GM21423 (cell line): Measurements from ENCODE around the gene PAPLN.
"Not testable (repeated sequence)": the region's sequence is repeated elsewhere in the genome, so short reads cannot be mapped to it uniquely, and the experiment has no call there.

Source experiments
- ATAC-seq: cut with Tn5 transposase; IDR thresholded peaks from one replicate; pipeline ENCODE4 v1.9.1; 2021; ENCODE audit warnings: mild to moderate bottlenecking, moderate library complexity; ENCODE audit not compliant: unreplicated experiment

The PAPLN gene, protein sequence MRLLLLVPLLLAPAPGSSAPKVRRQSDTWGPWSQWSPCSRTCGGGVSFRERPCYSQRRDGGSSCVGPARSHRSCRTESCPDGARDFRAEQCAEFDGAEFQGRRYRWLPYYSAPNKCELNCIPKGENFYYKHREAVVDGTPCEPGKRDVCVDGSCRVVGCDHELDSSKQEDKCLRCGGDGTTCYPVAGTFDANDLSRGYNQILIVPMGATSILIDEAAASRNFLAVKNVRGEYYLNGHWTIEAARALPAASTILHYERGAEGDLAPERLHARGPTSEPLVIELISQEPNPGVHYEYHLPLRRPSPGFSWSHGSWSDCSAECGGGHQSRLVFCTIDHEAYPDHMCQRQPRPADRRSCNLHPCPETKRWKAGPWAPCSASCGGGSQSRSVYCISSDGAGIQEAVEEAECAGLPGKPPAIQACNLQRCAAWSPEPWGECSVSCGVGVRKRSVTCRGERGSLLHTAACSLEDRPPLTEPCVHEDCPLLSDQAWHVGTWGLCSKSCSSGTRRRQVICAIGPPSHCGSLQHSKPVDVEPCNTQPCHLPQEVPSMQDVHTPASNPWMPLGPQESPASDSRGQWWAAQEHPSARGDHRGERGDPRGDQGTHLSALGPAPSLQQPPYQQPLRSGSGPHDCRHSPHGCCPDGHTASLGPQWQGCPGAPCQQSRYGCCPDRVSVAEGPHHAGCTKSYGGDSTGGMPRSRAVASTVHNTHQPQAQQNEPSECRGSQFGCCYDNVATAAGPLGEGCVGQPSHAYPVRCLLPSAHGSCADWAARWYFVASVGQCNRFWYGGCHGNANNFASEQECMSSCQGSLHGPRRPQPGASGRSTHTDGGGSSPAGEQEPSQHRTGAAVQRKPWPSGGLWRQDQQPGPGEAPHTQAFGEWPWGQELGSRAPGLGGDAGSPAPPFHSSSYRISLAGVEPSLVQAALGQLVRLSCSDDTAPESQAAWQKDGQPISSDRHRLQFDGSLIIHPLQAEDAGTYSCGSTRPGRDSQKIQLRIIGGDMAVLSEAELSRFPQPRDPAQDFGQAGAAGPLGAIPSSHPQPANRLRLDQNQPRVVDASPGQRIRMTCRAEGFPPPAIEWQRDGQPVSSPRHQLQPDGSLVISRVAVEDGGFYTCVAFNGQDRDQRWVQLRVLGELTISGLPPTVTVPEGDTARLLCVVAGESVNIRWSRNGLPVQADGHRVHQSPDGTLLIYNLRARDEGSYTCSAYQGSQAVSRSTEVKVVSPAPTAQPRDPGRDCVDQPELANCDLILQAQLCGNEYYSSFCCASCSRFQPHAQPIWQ

DNA sequence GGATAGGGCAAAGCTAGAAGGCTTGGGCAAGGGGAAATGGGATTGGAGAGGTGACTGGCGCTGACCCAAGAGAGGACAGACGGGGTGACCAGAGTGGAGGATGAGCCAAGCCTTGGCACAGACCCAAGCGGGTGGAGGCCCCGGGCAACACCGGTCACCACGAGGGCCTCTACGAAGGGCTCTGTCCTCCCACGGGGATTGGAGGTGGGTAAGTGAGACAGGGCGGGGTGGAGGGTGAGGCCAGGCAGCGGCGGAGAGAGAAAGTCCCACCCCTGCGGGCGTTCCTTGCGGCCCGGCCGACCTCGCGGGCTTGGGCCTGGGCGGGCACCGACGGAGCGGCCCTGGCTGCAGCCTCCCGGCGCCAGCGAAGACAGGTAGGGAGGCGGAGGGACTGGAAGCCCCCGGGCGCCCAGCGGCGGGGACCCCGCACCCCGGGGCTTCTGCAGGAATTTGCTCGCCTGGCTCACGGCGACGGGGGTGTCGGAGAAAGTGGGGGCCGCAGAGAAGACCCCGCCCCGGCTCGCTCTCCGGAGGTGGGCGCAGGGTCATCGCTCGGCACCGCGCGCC is at the start of gene PAPLN:
Gene PAPLN, plus strand, starts transcription at position 288 of the 567 bp plus-strand sequence. CDS start 2,273 bp downstream, outside the sequence.
- no peak for ATAC-seq

DNA sequence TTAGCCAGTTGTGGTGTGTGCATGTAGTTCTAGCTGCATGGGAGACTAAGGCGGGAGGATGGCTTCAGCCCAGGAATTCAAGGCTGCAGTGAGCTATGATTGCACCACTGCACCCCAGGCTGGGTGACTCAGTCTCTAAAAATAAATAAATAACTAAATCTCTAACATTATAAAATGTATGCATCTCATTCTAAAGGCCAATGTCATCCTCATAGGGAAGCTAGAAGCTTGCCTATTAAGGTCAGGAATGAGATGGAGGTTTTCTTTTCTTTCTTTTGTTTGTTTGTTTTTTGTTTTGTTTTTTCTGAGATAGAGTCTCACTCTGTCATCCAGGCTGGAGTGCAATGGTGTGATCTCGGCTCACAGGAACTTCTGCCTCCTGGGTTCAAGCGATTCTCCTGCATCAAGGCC is 48.8 kb upstream of the PAPLN start:
- ATAC-seq, result no peak

DNA sequence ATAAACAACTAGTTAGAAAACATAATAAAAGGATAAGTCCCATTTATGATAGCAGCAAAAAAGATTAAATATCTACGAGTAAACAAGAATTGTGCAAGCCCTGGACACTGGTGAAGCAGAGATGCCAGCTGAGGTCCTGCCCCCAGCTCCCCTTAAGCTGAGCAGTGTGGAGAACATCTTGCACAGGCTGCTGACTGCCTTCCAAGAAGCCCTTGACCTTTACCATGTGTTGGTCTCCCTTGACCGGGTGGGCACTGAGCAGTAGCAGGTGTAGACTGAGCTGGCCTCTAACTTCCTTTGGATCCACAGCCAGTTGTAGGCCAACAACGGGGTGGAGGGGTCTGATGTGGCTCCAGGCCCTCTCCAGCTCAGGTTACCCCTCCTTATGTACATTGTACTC is 47.7 kb upstream of the PAPLN start:
- ATAC-seq, result no peak

DNA sequence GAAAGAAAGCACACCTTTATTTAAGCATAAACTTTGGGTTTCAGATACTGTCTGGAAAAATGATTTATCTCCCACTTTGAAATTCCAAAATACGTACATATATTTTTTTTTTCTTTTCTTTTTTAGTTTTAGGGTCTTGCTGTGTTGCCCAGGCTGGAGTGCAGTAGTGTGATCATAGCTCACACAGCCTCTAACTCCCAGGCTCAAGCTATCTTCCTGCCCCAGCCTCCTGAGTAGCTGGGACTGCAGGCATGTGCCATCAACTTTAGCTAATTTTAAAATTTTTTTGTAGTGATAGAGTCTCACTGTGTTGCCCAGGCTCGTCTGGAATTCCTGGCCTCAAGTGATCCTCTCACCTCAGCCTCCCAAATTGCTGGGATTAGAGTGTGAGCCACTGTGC is 45.9 kb upstream of the PAPLN start:
- no peak for ATAC-seq

DNA sequence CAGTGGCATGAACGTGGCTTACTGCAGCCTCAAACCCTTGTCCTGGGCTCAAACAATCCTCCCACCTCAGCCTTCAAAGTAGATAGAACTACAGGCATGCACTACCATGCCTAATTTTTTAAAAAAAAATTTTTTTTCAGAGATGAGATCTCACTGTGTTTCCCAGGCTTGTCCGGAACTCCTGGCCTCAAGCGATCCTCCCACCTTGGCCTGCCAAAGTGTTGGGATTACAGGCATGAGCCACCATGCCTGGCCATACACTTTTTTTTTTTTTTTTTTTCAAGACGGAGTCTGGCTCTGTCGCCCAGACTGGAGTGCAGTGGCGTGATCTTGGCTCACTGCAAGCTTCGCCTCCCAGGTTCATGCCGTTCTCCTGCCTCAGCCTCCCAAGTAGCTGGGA is 43.0 kb upstream of the PAPLN start:
- ATAC-seq, result not testable (repeated sequence)

DNA sequence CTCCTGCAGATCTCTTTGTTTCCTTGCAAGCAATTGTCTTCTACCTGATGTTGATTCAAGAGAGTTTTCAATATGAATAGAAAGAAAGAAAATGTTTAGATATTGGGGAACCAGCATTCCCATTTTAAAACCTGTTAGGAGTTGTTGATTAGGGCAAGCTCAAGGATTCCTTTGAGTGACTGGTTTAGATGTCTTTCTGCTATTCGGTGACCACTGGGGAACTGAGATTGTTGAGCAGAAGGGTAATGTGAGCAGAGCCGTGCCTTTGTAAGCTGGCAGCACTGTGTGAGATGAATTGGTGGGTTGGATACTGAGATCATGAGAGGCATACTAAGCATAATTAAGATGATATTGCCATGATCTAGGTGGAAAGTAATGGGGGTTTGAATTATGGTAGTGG is 39.1 kb upstream of the PAPLN start:
- no peak for ATAC-seq

DNA sequence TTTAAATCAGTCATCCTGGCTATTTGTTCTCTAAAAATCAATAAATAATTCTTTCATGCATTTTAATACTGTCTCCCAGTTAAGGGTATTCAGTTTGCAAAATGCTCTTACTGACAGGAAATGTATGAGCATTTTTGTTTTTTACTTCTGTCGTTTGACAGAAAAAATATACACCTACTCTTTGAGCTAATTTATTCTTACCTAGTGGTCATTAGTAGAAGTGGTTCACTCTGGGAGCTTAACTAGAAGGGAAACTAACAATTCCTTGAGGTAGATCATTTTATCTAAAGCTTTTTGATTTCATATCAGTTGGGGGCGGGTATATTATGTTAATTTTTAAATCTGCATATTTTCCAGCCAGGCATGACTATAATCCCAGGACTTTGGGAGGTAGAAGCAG is 33.8 kb upstream of the PAPLN start:
- ATAC-seq, result no peak

DNA sequence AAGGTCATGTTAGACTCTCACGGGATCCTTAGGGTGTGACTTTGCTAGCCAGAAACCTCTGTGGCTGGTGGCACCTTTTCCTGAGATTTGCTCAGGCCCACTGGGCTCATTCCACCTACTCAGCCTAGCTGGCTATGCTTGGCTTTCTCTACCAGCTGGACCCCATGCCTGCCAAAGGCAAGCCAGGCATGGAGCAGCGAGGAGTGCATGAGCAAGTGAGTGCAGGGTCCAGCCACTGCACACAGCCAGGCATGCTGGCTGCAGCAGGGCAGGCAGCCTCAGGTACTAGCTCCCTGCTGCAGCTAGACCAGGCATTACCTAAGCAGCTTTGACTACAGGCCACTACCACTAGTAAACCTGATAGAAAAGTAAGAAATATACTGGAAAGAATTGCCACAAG is 29.7 kb upstream of the PAPLN start:
- ATAC-seq, result no peak

DNA sequence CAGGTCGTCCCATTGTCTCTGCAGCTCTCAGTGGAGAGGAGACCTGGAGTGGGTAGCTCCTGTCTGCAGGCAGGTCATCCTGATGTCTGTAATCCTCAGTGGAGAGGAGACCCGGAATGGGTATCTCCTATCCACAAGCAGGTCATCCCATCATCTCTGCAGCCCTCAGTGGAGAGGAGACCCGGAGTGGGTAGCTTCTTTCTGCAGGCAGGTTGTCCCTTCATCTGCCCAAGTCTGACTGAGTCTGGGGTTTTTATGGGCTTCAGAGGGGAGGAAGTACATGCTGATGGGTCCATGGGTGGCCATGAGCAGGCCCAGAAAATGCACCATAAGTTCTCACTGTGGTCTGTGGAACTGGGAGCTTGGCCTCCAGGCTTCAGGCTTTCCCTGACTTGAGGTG is 28.9 kb upstream of the PAPLN start:
- no peak for ATAC-seq

DNA sequence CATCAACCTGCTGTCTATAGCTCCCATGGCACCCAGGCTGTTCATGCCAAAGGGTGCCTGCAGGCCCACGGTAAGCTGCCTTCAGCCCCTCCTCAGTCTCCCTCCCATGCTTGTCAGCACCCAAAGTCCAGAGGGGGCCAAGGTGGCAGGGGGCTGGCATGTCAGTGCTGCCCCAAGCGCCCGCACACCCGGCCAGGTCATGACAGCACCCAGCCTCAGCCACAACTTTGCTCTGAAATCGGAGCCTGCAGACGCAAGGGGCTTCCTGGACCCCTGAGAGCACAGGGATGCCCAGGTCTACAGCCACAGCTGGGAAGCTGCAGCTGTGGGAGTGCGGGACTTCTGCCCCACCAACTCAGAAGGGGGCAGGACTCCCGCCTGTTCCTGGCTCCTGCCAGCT is 28.5 kb upstream of the PAPLN start:
- ATAC-seq, result no peak

DNA sequence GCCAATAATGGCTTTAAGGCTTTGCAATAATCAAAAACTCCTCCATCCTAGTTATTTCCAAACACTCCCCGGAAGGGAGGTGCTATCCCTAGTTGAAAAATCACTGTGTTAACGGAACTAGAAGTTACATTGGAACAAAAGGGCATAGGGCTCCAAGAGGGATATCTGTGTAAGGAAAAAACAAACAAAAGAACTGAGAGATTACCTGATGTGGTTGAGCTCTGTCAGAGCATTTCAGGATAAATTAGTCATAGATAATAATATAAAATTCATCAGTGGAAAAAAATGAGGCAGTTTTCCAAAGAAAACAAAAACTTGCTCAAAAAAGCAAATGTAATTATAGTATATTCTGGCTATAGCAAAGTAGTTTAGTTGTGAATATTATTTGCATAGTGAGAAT is 27.4 kb upstream of the PAPLN start:
- ATAC-seq, result no peak

DNA sequence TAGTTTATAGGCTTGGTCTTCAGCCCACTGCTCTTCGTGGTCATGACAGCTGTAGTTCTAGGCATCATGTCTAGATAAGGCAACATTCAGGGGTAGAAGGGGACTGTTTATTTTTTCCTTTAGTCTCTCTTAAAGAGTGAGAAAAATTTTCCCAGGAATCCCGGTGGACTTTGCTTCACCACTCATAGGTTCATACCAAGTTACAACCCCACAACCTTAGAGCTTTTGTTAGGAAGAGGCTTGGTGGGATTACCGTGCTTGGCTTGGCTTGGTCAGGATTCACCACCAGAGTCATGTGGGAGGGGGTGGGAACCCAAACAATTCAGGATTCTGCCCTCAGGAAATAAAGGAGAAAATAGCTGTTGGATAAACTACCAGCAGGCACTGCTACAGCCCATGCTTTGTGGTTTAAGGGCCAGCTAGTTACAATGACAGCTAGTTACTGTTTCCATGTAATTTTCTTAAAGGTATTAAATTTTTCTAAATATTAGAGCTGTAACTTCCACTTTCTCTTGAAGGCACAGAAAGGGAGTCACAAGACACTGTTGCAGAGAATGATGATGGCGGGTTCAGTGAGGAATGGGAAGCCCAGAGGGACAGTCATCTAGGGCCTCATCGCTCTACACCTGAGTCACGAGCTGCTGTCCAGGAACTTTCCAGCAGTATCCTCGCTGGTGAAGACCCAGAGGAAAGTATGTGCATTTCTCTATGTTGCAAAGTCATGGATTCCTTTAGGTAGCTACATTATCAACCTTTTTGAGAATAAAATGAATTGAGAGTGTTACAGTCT is 25.9 kb upstream of the PAPLN start:
- ATAC-seq, result no peak

DNA sequence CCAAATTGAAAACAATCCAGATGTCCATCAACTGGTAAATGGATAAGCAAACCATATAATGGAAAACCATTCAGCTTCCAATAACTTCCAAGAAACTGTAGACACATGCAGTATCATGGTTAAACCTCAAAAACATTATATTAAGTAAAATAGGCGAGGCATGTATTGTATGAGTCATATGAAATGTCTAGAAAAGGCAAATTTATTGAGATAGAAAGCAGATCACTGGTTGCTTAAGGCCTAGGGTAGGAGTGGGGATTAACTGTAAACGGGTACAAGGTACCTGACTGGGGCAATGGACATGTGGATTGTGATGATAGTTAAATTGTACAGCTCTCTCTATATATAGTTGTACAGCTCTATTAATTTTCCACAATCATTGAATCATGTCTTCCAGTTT is 21.3 kb upstream of the PAPLN start:
- no peak for ATAC-seq

DNA sequence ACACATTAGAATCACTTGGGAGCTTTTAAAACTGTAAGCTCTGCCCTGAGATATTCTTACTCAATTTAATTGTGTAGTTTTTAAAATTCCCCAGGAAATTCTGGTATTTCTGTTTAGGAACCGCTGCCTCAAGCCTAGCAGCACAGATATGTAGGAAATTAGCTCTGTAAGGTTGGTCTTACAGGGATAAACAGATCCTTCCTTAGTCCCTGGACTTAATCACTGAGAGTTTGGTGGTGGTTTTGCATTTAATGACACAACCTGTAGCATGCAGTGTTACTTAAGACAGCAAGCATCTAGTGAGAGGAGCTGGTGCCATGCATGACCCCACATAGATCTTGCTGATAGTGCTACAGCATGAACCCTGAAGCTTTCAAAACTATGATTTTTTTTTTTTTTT is 19.9 kb upstream of the PAPLN start:
- no peak for ATAC-seq

DNA sequence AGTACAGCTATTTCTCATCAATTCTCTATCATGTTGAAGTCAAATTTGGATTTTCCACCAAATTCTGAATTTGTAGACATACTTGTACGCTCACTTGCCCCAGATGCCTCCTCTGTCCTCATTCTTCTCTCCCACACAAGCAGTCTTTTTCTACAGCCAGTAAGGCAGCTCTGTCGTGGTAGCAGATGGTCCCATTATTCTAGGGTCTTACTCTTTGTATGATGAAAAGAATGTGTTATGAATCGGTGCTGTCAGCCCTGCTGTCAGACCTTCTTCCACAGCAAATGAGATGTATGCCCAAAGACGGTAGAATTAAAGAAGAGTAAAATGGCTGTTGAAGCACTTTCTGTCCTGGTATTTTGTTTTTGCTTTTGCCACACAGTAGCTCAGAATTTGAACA is 17.2 kb upstream of the PAPLN start:
- ATAC-seq, result no peak

DNA sequence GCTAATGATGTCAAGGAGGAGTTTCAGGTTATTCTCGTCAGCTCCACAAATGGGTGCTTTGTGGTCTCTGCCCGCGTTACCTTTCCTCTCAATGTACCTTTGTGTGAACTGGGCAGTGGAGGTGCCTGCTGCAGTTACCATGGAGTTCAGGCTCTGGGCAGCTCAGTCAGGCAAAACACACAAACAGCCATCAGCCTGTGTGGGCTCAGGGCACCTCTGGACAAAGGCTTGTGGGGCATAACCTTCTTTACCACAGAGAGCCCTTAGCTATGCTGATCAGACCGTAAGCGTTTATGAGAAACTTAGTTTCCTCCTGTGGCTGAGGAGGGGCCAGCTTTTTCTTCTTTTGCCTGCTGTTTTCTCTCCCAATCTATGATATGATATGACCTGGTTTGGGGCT is 16.7 kb upstream of the PAPLN start:
- no peak for ATAC-seq

DNA sequence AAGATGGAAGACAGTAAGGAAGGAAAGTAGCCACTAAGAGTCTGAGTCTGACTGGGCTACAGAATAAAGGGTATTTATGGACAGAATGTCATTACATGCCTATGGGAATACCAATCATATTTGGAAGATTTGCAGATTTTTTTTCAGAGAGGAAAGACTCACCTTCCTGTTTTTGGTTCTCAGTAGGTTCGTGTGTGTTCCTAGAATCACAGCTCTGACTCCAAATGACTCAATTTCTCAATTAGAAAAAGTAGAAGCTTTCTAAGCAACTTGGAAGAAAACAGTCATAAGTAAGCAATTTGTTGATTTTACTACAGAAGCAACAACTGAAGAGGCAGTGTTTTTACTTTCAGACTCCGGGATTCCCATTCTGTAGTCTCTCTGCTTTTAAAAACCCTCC is 15.4 kb upstream of the PAPLN start:
- no peak for ATAC-seq

DNA sequence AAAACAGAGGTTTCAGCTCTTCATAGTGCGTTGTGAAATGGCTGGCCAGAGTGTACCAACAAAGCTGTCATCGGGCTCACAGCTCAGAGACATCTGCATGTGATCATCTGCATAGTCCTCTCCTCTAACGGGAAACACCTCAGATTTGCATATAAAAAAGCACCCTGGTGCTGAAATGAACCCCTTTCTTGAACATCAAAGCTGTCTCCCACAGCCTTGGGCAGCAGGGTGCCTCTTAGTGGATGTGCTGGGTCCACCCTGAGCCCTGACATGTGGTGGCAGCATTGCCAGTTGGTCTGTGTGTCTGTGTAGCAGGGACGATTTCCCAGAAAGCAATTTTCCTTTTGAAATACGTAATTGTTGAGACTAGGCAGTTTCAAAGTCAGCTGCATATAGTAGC is 14.3 kb upstream of the PAPLN start:
- no peak for ATAC-seq

DNA sequence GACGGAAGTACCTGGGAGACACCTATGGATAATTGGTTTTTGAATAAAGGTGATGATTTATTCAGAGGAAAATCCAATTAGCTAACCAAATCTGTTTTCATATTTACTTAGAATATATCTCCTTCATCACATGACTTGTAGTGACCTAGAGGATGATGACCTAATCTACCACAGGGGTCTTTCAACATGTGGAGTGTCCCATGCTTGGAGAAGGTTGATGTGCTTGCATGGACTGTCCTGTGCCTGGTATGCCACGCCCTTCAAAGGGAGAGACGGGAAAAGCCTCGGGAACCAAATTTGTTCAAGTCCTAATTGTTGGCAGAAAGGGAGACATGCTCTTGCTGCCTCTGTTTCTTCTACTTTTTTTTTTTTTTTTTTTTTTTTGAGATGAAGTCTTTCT is 11.8 kb upstream of the PAPLN start:
- no peak for ATAC-seq
